ES-I3 (cell line): ENCODE data around the gene COP1.

Experiments used
- H3K36me3 ChIP-seq: 2 replicates; pipeline ENCODE4 v1.6.1; 2013; ENCODE audit warnings: mild to moderate bottlenecking, low read length, control low read depth, moderate library complexity; ENCODE audit not compliant: insufficient read depth
- H3K4me1 ChIP-seq: 2 replicates; pipeline ENCODE4 v1.6.1; 2013; ENCODE audit warnings: mild to moderate bottlenecking, control low read depth, low read length; ENCODE audit not compliant: insufficient read depth
- H3K9ac ChIP-seq: 2 replicates; pipeline ENCODE4 v1.6.1; 2013; ENCODE audit warnings: low read depth, mild to moderate bottlenecking, low read length, moderate library complexity
- H3K9me3 ChIP-seq: 2 replicates; pipeline ENCODE4 v1.6.1; 2013; ENCODE audit warnings: mild to moderate bottlenecking, low read length, moderate library complexity; ENCODE audit not compliant: control insufficient read depth, insufficient read depth

COP1 gene

GRCh38 chr1:176178316-176178715 is 28.8 kb downstream of the COP1 start:
- Histone ChIP-seq H3K4me1 (no peaks in the 10 kb centered on the region), H3K9me3 (no peaks in the 10 kb centered on the region), H3K36me3 (peaks cover under 1% of the 10 kb centered on the region; the same call in 1 of the 2 replicates), H3K9ac (no peak overlapping the region)

GRCh38 chr1:176177764-176178163 is 29.3 kb downstream of the COP1 start:
- Histone ChIP-seq H3K9ac (no peak overlapping the region), H3K9me3 (no peaks in the 10 kb centered on the region), H3K4me1 (no peaks in the 10 kb centered on the region), H3K36me3 (no peaks in the 10 kb centered on the region)

- H3K9ac ChIP-seq: no peak overlapping the region
- no peaks in the 10 kb centered on the region for H3K9me3 ChIP-seq
- no peaks in the 10 kb centered on the region for H3K36me3 ChIP-seq
- no peaks in the 10 kb centered on the region for H3K4me1 ChIP-seq
Observed at GRCh38 chr1:176174108-176174507, 33.0 kb downstream of the COP1 start.

GRCh38 chr1:176172215-176172614 is 34.9 kb downstream of the COP1 start:
- no peak overlapping the region for H3K9ac ChIP-seq
- no peaks in the 10 kb centered on the region for H3K9me3 ChIP-seq
- no peaks in the 10 kb centered on the region for H3K36me3 ChIP-seq
- no peaks in the 10 kb centered on the region for H3K4me1 ChIP-seq

GRCh38 chr1:176167210-176167609 is 39.9 kb downstream of the COP1 start:
- H3K36me3 ChIP-seq: no peaks in the 10 kb centered on the region
- H3K4me1 ChIP-seq: no peaks in the 10 kb centered on the region
- no peaks in the 10 kb centered on the region for H3K9me3 ChIP-seq
- H3K9ac ChIP-seq: no peak overlapping the region

- Histone ChIP-seq H3K9me3 (no peaks in the 10 kb centered on the region), H3K36me3 (no peaks in the 10 kb centered on the region), H3K9ac (no peak overlapping the region), H3K4me1 (no peaks in the 10 kb centered on the region)
Observed at GRCh38 chr1:176165573-176165972, 41.5 kb downstream of the COP1 start.

DNA sequence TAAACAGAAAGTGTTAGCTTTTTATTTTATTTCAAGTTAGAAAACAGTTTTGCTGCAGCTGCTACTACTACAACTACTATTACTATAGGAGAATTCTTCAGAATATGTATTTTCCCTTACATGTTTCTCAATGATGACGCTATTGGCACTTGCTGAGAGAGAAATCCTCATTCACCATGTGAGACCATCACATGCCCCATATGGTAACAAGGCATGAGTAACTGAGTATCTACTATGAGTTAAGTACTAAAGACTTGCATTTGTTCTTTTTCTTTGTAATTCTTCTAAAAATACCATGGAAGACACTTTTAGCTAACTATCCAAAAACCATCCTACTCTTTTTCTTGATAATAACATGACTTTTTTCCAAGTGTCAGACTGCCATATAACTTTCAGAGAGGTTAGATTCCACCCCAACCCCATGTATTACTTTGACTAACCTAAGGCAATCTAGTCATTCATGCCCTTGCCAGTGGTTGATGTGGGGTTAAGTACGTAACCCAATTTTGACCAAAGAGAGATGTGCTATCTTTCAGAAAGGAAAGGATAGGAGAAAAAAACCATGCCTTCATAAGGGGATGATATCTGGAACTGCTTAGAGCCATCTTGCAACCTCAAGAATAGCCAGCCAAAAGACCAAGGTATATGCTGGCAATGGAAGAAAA is 42.9 kb downstream of the COP1 start:
- Histone ChIP-seq H3K9ac (no peak overlapping the region), H3K4me1 (no peaks in the 10 kb centered on the region), H3K36me3 (no peaks in the 10 kb centered on the region), H3K9me3 (peaks cover 2% of the 10 kb centered on the region; the same call in 1 of the 2 replicates)

GRCh38 chr1:176159993-176160392 is 47.1 kb downstream of the COP1 start:
- Histone ChIP-seq H3K9ac (no peak overlapping the region), H3K4me1 (no peaks in the 10 kb centered on the region), H3K36me3 (no peaks in the 10 kb centered on the region), H3K9me3 (peaks cover 6% of the 10 kb centered on the region; the same call in 1 of the 2 replicates)

GRCh38 chr1:176157995-176158394 is 49.1 kb downstream of the COP1 start:
- Histone ChIP-seq H3K36me3 (no peaks in the 10 kb centered on the region), H3K4me1 (no peaks in the 10 kb centered on the region), H3K9me3 (peaks cover 6% of the 10 kb centered on the region; the same call in 1 of the 2 replicates), H3K9ac (no peak overlapping the region)

- H3K4me1 ChIP-seq: no peaks in the 10 kb centered on the region
- H3K9ac ChIP-seq: no peak overlapping the region
- no peaks in the 10 kb centered on the region for H3K9me3 ChIP-seq
- H3K36me3 ChIP-seq: no peaks in the 10 kb centered on the region
Observed at GRCh38 chr1:176149939-176150807, 56.9 kb downstream of the COP1 start.

DNA sequence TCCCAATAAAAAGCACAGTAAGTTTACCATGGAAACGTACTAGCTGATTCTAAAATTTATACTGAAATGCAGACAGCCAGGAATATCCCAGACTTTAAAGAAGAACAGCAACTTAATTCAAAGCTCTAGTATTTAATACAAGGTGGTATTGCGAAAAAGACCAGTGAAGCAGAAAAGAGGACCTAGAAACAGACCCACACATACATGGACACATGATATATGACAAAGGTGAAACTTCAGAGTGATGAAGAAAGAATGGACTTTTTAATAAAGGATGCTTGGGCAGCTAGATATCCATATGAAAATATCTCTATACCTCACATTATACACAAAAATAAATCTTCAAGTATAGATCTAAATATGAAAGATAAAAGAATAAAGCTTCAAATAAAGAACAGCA is 62.6 kb downstream of the COP1 start:
- H3K9ac ChIP-seq: no peak overlapping the region
- no peaks in the 10 kb centered on the region for H3K9me3 ChIP-seq
- no peaks in the 10 kb centered on the region for H3K4me1 ChIP-seq
- no peaks in the 10 kb centered on the region for H3K36me3 ChIP-seq

- H3K36me3 ChIP-seq: no peaks in the 10 kb centered on the region
- no peaks in the 10 kb centered on the region for H3K4me1 ChIP-seq
- no peaks in the 10 kb centered on the region for H3K9me3 ChIP-seq
- no peak overlapping the region for H3K9ac ChIP-seq
Observed at GRCh38 chr1:176142973-176143372, 64.1 kb downstream of the COP1 start.

DNA sequence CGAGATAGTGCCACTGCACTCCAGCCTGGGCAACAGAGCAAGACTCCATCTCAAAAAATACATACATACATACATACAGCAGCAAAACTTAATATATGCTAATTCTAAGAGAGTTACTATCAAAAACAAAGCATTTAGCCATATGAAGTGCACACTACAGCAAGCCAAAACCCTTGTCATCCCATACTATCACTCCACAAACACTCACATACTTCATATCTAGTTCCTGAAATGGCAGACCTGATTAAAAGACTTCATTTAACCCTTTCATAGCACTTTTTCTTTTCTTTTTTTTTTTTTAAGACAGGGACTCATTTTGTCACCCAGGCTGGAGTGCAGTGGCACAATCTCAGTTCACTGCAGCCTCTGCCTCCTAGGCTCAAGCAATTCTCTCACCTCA is 65.6 kb downstream of the COP1 start:
- H3K36me3 ChIP-seq: no peaks in the 10 kb centered on the region
- H3K9me3 ChIP-seq: no peaks in the 10 kb centered on the region
- H3K9ac ChIP-seq: no peak overlapping the region
- no peaks in the 10 kb centered on the region for H3K4me1 ChIP-seq

- no peak overlapping the region for H3K9ac ChIP-seq
- no peaks in the 10 kb centered on the region for H3K4me1 ChIP-seq
- no peaks in the 10 kb centered on the region for H3K9me3 ChIP-seq
- H3K36me3 ChIP-seq: no peaks in the 10 kb centered on the region
Observed at GRCh38 chr1:176136891-176137290, 70.2 kb downstream of the COP1 start.

DNA sequence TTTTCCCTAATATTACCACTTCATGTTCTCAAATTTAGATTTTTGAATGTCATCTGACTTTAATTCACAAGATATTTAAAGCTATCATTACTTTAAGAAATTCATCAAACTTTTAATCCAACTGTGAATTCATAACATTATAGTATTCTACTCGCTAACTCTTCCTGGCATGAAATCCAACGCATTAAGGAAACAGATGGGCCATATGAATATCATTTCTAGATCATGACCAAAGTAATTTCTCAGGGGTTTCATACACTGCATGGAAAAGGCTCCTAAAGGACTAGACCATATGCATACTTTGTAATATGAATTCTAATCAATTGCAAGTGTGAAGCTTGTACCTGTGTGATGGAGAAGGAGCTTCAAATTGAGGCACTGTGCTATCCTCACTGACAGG is 72.4 kb downstream of the COP1 start:
- Histone ChIP-seq H3K4me1 (no peaks in the 10 kb centered on the region), H3K36me3 (no peaks in the 10 kb centered on the region), H3K9me3 (no peaks in the 10 kb centered on the region), H3K9ac (no peak overlapping the region)
